ENCODE data around the gene PCDH1.

Gene PCDH1

DNA sequence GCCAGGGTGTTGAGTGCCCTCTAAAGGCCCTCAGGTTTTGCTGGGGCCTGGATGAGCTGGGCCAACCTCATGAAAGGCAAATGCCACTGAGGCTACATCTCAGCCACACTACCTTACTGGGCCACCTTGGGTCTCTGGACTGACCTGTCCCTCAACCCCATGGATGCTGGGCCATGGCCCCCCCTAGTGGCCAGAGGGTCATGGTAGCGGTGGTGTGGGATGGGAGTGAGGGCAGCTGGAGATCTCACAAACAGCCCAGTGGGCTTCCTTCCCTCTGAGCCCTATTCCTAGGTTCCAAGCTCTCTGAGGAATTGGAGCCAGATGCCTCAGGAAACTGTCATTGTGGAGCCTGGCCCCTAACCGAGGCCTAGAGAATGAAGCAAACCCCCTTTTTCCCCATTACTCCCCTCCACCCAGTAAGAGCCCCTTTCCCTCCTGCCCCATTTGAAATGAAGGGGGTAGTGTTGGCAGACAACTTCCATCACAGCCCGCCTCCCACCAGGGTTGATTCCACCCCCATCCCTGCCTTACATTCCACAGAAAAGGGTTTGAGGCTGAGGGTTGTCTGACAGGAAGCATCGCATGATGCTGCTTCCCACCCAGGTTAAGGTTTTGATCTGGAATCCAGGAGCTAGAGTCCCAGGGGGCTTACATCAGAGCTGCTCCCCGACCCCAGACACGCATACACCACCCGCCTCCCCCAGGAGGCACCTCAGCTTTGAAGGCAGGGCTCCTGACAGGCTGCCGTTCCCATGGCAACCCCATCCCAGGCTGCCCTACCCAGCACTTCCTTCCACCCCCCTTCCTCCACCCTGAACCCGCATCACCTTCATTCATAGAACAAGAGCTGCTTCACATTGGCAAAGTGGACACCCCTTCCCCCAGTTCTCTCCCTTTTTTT, 63.9 kb downstream of the PCDH1 start:
- no peak for DNase-seq (ENCODE audit: low read depth)
- TF ChIP-seq, protein P1, sequence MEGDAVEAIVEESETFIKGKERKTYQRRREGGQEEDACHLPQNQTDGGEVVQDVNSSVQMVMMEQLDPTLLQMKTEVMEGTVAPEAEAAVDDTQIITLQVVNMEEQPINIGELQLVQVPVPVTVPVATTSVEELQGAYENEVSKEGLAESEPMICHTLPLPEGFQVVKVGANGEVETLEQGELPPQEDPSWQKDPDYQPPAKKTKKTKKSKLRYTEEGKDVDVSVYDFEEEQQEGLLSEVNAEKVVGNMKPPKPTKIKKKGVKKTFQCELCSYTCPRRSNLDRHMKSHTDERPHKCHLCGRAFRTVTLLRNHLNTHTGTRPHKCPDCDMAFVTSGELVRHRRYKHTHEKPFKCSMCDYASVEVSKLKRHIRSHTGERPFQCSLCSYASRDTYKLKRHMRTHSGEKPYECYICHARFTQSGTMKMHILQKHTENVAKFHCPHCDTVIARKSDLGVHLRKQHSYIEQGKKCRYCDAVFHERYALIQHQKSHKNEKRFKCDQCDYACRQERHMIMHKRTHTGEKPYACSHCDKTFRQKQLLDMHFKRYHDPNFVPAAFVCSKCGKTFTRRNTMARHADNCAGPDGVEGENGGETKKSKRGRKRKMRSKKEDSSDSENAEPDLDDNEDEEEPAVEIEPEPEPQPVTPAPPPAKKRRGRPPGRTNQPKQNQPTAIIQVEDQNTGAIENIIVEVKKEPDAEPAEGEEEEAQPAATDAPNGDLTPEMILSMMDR (IDR thresholded peaks at IDR 0.05; ENCODE audit: low read depth, low read length, missing control alignments): peak; percentile 74
- H3K4me3 ChIP-seq (ENCODE audit: low read depth, low read length): no peak overlapping the region

DNA sequence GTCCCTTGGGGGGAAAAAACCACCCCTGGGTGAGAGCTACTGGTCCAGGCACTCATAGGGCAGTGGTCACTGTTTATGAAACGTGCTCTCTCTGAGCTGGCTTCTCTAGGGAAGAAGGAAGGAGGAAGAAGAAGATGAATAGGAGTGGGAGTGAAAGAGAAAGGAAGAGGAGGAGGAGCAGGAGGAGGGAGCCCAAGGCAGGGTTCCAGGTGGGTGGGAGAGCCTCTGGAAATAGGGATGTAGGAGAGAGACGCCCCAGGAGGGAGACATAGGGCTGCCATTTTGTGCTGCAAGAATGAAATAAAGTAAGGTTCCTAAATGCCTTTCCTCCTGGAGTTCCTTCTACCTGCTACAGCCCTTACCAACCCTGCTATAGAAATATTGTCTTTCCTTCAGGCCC, 65.7 kb downstream of the PCDH1 start:
- H3K4me3 ChIP-seq (ENCODE audit: low read depth, low read length): no peak overlapping the region
- TF ChIP-seq, protein P1 (IDR thresholded peaks at IDR 0.05; ENCODE audit: low read depth, low read length, missing control alignments): no peak
- no peak for DNase-seq (ENCODE audit: low read depth)

DNA sequence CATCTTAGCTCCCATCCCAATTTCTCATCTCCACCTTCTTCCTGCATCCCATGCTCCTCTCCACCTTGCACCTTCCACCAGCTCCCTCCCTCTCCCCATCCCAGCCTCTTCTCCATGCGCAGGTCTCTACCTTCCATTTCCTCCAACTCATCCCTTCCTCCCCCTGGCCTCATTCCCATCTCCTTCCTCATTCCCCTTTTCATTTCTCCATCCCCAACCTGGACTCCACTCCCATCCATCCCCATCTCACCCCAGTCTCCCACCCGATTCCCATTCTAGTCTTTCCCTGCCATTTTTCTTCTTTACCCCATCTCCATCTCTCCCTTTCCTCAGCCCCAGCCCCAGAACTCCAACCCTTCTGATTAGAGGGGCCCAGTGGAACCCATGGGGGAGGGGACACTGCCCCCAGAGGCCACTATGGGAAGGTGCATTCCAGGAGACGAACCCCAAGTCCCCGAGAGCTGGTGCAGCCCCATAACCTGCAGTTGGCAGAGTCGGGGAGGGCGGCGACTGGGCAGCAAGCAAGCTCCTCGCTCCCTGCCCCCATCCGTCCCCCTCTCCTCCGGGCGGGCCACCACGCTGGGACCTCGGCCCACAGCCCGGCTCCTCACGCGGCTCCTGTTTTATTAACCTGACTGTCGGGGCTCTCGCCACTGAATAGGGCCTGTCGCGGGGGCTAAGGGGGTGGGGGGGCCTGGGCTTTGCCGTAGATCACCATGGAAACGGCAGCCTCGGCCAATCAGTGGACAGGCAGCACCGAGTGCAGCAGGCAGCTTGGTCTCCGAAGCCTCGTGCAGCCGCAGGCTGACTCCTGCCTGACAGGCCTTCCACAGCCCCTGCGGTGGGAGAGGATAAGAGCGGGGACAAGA, 66.7 kb downstream of the PCDH1 start:
- H3K4me3 ChIP-seq (ENCODE audit: low read depth, low read length): no peak overlapping the region
- TF ChIP-seq, protein P1 (IDR thresholded peaks at IDR 0.05; ENCODE audit: low read depth, low read length, missing control alignments): peak; percentile 80
- DNase-seq (ENCODE audit: low read depth): no peak

DNA sequence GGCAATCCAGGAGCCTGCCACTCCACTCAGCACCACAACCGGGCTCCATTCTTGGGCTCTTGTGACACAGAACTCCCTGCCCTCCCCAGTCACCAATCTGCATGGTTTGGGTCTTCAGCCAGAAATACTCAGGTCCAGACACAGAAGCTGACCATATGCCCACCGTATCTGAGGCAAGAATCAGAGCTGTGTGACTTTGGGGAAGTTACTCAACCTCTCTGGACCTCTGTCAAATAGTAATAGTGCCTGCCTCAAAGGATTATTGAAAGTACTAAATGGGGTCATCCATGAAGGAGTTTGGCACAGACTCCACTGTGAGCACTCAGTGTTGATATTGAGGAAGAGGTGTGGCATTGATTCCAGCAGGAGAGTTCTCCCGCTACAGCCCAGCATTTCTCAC, 67.5 kb downstream of the PCDH1 start:
- no peak for DNase-seq (ENCODE audit: low read depth)
- no peak overlapping the region for H3K4me3 ChIP-seq (ENCODE audit: low read depth, low read length)
- TF ChIP-seq, protein P1 (IDR thresholded peaks at IDR 0.05; ENCODE audit: low read depth, low read length, missing control alignments): no peak

DNA sequence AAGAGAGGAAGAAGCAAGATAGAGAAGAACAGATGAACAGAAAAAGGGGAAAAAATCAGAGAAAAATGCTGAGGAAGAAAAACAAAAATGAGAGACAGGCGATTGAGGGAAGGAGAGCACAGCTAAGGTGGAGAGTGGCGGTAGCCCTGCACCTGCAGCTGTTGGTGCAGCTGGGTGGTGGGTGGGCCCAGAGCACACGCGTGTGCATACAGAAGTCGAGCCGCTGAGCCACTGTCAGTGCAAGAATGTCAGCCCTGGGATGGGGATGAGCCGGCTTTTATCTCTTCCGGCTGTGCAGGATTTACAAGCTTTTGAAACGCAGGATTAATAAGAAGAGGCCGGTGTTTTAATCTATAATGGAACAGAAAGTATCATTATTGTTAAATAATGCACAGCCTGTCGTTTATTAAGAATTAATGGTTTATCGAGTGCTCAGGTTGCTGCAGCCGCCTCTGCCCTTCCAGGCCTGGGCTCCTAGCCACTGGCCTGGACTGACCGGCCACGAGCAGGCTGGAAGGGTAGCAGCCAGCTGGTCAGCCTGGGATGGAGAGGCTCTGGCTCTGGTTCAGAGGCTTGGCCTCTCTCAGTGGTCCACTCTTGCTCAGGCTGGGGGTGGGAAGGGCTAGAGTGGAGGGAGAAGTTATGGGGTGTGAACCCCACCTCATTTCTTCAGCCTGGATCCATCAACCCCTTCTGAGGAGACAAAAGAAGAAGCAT, 68.7 kb downstream of the PCDH1 start:
- H3K4me3 ChIP-seq (ENCODE audit: low read depth, low read length): no peak overlapping the region
- DNase-seq (ENCODE audit: low read depth): no peak
- TF ChIP-seq, protein P1 (IDR thresholded peaks at IDR 0.05; ENCODE audit: low read depth, low read length, missing control alignments): no peak

DNA sequence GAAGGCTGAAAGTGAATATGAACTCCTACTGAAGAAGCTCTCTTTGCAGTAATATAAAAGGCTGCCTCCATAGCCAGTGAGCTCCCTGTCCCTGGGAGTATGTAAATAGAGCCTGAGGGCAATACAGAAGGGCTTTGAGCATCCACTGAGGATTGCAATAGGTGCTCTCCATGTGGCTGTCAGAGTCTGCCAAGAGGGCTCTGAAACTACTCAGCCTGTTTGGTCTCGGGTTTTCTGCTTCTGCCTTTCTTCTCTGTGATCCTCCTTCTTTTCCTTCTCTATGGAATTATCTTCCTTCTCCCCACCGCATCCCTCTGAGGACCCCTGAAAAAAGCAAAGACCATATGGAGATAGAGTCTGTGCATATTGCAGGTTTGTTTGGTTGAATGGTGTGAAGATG, 69.4 kb downstream of the PCDH1 start:
- TF ChIP-seq, protein P1 (IDR thresholded peaks at IDR 0.05; ENCODE audit: low read depth, low read length, missing control alignments): no peak
- H3K4me3 ChIP-seq (ENCODE audit: low read depth, low read length): no peak overlapping the region
- DNase-seq (ENCODE audit: low read depth): no peak
